Measurements from ENCODE around the gene FSTL4.
"Not testable (repeated sequence)": the region's sequence is repeated elsewhere in the genome, so short reads cannot be mapped to it uniquely, and the experiment has no call there.

FSTL4 gene

DNA sequence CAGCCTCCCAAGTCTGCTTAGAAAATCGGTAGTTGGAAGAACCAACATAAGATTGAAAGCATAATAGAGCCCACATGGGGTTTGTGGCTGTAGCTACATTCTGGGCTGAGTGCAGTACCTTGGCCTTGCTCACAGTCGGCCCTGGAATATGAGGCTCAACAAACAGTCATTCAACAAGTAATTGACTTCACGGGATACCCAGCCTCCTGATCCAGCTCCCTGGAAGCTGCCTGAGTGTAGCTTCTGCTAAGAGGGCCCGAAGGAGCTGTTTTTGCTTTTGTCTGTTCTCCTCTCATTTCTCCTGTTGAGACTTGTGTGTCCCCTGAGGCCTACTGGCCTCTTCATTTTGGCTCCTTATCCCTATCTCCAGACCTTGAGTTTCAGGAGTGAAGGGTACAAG is 389.8 kb downstream of the FSTL4 start:
- DNase-seq (ENCODE audit: low read depth): no peak

GRCh38 chr5:133222040-133222439 is 390.3 kb downstream of the FSTL4 start:
- no peak for DNase-seq (ENCODE audit: low read depth)

- DNase-seq (ENCODE audit: low read depth): no peak
Measured at GRCh38 chr5:133220851-133221674, 391.3 kb downstream of the FSTL4 start.

DNA sequence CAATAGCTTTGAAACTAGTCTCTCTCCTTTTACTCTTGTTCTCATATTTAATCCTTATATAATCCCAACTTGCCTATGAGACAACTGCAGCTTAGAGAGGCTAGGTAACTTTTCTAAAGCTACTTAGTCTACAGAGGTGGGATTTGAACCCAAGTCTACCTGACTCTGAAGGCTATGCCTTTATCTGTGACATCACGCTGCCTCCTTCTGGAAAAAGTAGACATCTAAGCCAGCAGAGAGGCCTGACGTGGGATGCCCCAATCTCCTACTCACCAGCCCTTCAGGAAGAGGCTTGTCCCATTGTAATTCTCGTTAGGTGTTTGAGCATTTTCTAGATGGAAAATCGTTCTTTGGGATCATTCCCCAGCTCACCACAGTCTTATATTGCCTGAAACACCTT is 393.0 kb downstream of the FSTL4 start:
- no peak for DNase-seq (ENCODE audit: low read depth)

DNA sequence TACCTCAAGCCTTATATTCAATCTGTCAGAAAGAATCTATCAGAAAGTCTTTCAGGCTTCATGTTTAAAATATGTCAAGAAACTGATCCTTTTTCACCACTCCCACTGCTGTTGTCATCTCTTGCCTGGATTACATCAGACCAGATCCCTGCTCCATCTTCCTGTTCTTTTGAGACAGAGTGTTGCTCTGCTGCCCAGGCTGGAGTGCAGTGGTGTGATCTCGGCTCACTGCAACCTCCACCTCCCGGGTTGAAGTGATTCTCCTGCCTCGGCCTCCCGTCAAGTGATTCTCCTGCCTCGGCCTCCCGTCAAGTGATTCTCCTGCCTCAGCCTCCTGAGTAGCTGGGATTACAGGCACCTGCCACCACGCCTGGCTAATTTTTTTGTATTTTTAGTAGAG is 396.2 kb downstream of the FSTL4 start:
- not testable (repeated sequence) for DNase-seq (ENCODE audit: low read depth)

DNA sequence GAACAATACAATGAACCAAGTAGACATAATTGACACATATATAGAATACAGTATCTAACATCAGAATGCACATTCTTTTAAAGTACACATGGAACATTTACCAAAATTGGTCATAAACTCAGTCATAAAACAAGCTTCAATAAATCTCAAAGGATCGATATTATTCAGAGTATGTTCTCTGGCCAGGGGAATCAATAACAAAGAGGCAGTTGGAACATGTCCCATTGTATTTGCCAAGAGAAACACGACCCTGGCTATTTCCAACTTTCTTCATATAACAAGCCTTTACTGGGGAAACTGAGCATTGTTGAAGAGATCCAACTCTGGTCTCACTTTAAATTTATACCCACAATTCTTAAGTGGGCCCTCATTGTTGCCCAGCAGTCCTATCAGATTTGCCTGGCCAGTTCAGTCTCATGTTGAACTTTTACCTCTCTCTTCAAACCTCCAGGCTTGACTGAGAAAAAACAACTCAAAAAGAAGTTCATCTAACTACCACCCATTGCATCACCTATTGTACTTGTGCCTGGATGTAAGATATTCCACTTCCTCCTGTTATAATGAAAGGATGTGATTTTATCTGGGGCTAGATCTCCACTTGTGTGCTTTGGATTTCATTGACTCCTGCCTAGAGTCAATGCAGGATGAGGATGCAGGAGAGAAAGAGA is 398.1 kb downstream of the FSTL4 start:
- no peak for DNase-seq (ENCODE audit: low read depth)

DNA sequence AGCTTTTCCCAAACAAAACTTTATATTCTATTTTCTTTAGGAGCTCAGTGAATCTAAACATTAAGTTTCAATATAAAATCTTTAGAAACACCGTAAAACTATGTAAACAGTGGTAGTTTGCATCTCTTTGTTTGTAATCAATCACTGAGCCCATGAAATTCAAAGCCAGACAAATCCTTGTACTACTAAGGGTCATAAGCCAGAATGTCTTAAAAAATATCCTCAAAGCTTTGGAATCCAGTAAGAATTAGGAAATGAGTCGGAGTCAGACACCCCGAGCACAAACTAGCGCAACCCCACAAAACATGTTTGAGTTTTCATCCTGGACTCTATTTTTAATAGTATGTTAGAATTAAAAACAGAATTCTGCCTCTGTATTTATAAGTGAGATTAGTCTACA is 406.7 kb downstream of the FSTL4 start:
- DNase-seq (ENCODE audit: low read depth): no peak

GRCh38 chr5:133205204-133205603 is 407.1 kb downstream of the FSTL4 start:
- no peak for DNase-seq (ENCODE audit: low read depth)

DNA sequence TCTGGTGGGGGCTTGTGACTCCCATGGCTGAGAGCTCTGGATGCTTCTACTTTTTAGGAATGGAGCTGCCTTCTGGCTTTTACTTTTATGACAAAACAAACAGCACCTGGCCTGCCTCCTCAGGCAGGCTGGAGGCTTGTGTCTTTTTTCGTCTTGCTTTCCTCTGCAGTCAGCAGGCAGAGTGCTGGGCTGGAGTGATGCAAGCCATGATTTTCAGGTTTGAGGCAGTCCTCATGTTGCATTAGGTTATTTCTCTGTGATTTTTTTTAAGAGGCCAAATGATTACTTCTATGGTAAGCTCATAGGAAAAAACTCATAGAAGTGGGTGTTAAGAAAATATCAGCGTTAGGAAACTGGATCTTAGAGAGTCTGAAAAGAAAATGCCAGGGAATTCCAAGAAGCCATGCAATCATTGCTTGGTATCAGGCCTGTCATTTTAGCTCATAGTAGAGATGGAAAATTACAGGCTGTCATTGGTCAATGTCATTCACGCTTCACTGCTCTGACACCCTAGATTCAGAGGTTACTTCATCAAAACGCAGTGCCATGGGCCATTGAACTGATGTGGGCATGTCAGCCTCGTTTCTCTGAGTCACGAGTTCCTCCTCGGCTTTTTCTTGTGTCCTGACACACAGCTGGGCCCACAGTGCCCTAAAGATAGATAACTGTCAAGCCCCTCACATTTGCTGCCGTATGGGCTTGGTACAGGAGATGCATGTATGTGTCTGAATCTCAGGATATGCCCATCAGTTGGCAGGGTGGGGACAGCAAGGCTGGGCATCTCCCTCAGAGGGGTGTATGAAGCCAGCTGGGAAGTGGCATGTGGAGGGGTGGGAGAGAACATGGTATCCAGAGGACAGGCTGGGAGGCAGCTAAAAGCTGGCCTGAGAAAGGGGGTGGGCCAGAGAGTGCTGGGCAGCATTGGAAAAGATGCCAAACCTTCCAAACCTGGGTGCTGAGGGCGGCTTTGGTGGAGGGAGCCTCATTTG is 408.7 kb downstream of the FSTL4 start:
- no peak for DNase-seq (ENCODE audit: low read depth)

DNA sequence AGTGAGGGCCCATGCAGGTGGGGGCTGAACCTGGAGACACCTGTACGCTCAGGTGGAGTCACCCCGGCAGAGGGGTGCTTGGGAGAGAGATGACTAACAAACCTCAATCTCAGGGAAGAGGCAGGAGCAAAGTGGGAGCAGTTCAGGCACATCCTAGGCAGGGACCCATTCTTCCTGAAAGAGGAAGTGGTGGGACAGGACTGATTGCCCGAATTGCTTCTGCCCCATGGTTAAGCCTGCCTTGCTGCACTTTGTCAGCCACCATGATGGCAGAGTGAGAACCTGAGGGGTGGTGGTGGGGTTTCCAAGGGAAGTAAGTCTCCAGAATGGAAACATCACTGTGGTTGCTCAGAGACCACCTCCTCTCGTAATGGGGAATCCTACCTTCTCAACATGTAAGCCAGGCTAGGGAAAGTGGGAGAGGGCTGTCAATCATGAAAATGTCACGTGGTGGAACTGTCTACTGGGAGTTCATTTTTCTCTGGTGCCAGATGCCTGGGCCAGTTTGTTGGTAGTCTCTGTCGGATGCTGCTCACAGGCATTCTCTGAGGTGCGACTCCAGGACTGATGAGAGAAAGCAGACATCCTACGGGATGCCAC is 410.2 kb downstream of the FSTL4 start:
- no peak for DNase-seq (ENCODE audit: low read depth)

GRCh38 chr5:133201310-133201709 is 411.0 kb downstream of the FSTL4 start:
- no peak for DNase-seq (ENCODE audit: low read depth)

GRCh38 chr5:133200256-133200655 is 412.1 kb downstream of the FSTL4 start:
- DNase-seq (ENCODE audit: low read depth): no peak

DNA sequence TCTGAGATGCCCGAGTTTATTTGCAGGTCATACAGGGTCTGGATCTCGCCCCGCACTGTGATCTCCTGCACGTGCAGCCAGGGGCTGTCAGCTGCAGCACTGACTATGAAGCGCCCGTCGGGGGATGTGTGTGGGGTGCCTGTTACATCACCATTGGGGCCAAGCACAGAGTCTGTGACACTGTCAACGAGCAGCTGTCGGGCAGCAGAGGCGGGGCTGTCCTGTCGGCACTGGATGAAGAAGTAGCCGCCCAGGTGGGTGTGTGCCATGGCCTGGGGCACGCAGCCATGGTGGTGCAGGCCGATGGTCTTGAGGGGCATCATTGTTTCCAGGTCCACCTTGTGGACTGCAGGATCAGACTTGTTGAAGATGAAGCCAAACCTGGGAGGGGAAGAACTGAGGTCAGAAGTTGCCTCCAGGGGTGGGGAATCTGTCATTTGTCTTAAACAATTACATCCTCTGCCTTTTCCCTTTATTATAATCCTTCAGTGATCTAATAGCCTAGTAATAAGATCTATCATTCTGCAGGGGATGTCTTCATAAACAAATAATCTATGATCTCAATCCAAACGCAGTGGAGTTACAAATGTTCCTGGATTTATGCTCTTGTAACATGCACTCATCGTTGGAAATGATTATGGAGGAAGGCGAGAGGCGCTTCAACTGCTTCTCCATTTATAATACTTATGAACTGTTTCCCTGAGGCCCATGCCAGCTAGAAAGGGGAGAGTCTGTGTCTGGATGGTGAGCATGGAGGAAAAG is 412.7 kb downstream of the FSTL4 start:
- no peak for DNase-seq (ENCODE audit: low read depth)

GRCh38 chr5:133198511-133198910 is 413.8 kb downstream of the FSTL4 start:
- DNase-seq (ENCODE audit: low read depth): no peak

- DNase-seq (ENCODE audit: low read depth): no peak
Measured at GRCh38 chr5:133196441-133197085, 415.8 kb downstream of the FSTL4 start.

- DNase-seq (ENCODE audit: low read depth): no peak
Measured at GRCh38 chr5:133195250-133195649, 417.1 kb downstream of the FSTL4 start.

DNA sequence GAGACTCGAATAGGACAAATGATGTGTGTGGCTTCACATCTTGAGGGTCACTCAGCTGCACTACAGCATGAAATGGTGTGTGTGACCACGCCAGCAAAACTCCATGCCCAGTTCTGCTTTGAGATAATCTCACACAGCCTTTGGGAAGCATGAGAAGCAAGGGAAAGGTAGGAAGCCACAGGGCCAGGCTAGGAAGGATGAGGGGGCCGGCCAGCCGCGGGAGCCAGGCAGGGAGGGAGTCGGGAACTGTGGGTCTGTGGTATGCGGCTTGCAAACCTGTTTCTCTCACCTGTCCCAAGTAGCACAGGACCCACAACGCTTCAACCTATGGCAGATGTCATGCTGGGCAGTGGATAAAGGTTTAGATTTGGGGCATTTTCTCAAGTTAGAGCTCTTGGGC is 418.5 kb downstream of the FSTL4 start:
- no peak for DNase-seq (ENCODE audit: low read depth)

DNA sequence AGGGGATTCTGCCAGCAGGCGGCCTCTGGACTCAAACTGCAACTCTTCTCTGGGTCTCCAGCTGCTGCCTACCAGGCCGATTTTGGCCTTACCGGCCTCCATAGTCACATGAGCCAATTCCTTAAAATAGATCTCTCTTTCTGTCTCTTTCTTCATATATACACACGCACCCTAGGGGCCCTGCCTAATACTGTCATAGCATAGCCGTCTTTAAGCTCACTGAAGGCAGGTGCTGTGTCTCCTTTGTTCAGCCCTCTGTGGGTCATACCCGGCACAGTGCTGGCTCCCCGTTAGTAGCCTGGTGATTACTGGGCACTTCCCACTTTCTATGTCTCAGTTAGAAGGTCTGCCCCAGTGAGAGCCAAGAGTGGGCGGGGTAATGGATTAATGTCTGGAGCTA is 419.6 kb downstream of the FSTL4 start:
- no peak for DNase-seq (ENCODE audit: low read depth)

DNA sequence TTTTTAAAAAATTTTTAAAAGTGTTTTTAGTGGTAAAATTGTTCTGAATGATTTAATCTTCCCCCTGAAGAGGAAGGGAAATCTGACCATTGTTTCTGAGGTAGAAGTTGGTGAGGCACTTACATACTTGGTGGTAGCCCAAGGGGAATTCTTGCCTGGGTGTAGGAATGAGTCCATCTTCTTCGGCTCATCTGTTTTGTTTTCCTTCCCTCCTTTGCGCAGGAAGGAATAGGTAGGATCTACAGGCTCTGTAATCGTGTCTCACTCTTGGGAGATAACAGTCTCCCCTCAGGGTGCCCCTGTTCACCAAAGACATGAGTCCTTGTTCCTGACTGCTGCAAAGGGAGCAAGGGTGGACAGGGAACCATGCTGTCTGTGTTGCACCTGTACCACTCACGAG is 422.5 kb downstream of the FSTL4 start:
- no peak for DNase-seq (ENCODE audit: low read depth)

DNA sequence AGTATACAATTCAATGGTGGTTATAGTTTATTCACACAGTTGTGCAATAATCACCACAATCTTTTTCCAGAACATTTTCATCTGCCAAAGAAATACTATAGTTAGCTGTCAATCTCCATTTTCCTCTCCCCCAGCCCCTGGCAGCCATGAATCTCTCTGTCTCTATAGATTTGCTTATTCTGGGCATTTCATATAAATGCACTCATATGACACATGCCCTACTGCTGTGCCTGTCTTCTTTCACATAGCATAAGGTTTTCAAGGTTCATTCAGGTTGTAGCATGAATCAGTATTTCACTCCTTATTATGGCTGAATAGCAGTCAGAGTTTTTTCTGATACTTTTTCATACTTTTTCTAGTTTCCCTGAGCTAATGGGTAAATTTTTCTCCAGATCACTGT is 432.9 kb downstream of the FSTL4 start:
- no peak for DNase-seq (ENCODE audit: low read depth)
